Stimulated activated CD4-positive, alpha-beta T cell treated with anti-CD3 and anti-CD28 coated beads, TNF-alpha, amount 100 ng/mL, for 4 hours (primary cell): ENCODE data around the gene CASZ1.

Source experiments
- DNase-seq, 3 experiments: peaks; one replicate each; pipeline ENCODE4 v3.0.0-alpha.2; 2020; ENCODE audit warnings: low read depth in 3 of 3

Gene CASZ1, protein sequence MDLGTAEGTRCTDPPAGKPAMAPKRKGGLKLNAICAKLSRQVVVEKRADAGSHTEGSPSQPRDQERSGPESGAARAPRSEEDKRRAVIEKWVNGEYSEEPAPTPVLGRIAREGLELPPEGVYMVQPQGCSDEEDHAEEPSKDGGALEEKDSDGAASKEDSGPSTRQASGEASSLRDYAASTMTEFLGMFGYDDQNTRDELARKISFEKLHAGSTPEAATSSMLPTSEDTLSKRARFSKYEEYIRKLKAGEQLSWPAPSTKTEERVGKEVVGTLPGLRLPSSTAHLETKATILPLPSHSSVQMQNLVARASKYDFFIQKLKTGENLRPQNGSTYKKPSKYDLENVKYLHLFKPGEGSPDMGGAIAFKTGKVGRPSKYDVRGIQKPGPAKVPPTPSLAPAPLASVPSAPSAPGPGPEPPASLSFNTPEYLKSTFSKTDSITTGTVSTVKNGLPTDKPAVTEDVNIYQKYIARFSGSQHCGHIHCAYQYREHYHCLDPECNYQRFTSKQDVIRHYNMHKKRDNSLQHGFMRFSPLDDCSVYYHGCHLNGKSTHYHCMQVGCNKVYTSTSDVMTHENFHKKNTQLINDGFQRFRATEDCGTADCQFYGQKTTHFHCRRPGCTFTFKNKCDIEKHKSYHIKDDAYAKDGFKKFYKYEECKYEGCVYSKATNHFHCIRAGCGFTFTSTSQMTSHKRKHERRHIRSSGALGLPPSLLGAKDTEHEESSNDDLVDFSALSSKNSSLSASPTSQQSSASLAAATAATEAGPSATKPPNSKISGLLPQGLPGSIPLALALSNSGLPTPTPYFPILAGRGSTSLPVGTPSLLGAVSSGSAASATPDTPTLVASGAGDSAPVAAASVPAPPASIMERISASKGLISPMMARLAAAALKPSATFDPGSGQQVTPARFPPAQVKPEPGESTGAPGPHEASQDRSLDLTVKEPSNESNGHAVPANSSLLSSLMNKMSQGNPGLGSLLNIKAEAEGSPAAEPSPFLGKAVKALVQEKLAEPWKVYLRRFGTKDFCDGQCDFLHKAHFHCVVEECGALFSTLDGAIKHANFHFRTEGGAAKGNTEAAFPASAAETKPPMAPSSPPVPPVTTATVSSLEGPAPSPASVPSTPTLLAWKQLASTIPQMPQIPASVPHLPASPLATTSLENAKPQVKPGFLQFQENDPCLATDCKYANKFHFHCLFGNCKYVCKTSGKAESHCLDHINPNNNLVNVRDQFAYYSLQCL (N-terminal part only)

DNA sequence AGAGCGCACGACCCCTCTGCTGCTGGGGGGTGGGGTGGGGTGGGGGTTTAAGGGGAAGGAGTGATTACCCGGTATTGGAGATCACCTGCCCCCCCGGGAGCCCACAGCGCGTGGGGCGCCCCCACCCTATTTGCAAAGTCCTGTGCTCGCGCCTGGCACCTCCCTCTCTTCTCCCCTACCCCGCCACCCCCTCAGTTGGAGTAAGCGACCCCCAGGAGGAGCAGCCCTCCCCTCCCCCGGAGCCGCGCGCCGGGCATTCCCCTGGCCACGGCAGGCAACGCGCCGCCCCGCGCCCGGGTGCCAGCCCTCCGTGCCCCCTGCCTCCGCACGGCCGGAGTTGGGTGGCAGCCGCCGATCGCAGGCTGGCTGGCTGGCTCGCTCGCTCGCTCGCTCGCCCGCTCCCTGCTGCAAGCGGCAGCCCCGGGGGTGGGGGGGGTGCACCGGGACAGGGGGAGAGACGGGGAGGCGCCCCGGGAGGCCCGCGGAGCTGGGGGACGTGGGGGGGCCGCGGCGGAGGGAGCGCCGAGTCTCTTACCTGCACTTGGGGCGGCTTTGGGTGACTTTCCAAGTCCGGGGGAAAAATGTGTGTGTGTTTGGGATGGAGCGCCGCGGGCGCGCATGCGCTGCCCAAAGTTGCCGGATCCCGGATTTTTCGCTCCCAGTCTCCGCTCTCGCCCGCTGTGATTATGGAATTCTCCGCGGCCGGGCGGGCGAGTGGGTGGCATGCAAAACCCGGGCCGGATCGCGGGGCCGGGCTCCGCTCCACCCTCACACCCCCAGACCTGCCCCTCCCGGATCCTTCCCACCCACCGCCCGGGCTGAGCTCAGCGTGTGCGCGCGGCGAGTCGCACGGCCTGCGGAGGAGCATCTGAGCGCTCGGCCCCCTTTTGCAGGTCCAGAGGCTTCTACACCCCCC, at the start of gene CASZ1:
Gene CASZ1, minus strand, starts transcription at position 618 of the 916 bp plus-strand sequence. CDS start 102,757 bp downstream, outside the sequence.
- no peak for DNase-seq

DNA sequence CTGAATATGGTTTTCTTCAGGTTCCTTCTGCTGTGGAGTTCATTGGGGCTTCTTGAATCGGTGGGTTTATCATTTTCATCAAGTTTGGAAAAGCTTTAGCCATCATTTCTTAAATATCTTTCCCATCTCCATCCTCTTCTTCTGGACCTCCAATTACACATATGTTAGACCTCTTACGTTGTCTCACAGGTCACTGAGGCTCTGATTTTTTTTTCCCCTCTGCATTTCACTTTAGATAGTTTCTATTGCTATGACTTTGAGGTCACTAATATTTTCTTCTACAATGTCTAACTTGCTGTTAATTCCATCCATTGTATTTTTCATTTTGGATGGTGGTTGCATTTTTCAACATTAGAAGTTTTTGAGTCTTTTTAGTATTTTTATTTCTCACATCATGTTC, 47.3 kb upstream of the CASZ1 start:
- DNase-seq = no peak

DNA sequence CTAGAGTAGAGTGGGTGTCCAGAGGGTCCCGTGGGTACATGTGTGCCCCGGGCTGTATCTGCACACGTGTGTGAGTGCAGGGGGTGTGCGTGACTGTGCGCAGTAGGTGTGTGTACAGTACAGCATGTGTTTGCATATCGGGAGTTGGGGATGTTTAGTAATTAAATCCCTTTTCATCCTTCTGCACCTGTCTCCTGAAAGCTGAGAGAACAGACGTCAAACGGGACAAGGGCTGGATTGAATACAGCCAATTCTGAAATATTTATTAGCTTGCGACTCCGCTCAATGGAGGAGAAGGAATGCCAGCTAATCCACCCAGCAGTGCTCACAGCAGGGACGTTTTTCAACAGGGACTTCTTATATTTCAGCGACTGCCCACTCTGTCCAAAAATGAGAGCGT, 44.7 kb upstream of the CASZ1 start:
- no peak for DNase-seq

DNA sequence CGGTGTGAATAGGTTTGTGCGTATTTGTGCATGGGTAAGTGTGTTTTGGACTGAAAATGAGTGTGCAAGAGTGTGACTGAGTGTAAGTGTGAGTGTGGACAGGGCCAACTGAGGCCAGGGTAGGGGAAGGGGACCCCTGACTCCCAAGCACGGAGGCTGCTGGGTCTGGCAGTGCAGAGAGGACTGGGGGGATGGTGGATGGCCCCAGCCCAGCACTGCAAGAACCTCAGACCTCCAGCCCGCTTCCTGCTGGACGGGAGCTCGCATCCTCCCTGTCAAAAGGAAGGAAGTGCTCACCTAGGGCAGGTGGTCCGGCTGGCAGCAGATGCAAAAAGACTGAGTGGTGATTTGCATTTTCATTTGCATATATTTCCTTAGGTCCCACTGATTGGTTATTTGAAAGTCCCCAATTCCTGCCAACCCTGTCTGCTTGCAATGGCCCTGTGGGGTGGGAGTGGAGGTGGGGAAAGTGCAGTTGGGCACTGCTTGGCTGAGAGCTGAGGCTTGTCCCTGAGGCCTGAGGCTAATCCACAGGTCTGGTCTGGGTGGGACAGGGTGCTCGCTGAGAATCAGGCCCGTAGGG, 42.8 kb upstream of the CASZ1 start:
- no peak for DNase-seq

DNA sequence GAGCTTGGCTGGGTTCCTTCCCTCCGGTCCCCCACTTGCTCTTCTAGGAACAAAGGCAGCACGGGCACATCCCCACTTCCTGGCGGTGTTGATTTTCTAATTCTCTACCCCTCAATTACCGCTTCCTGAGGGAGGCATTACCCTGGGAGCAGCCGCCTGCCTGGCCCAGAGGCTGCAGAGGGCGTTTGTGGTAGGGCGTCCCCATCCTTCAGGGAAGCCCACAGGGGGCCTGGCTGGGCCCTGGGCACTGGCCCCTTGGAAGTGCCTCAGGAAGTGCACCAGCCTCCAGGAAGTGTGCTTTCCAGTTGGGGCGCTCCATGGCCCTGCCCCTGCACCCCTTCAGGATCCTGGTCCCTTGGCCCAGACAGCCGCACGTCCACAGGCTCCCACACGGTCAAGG, 42.1 kb upstream of the CASZ1 start:
- no peak for DNase-seq

DNA sequence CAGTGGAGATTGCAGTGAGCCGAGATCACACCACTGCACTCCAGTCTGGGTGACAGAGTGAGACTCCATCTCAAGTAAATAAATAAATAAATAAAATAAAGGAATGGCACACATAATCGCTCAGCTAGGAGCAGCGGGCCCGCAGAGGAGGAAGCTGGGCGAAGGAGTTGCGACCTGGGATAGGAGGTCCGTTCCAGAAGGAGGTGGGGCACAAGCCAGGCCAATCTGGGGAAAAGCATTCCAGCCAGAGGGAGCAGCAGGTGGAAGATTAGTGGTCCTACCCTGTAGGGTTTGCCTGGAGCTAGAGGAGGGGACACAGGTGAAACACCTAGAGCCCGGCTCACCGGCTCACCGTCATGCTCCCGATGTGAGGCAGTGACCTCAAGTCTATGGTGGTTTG, 40.3 kb upstream of the CASZ1 start:
- no peak for DNase-seq

DNA sequence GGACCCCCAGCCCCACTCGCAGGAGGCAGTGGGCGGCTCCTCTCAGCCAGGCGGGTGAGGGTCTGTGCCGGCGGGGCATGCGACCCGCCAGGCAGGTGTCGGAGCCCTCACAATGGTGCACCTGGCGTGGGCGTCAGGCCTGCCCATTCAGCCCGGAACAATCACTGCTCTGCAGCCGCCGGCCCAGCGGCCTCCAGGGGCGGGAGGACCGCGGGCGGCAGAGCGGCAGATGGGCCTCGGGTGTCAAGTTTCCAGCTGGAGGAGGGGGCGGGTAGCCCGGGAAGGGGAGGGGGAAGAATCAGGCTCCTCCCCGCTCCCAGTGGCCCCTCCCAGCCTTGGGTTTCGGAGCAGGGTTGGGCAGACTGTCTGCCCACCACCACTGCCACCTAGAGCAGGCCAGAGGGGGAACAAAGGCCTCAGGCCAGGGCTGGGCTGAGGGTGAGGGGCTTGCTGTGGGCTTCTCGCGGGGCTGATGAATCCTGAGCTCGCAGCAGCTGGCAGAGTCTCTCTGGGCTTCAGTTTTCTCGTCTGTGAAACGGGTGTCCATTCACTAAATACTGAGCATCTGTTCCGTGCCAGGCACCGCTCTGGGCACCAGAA, 39.5 kb upstream of the CASZ1 start:
- no peak for DNase-seq

DNA sequence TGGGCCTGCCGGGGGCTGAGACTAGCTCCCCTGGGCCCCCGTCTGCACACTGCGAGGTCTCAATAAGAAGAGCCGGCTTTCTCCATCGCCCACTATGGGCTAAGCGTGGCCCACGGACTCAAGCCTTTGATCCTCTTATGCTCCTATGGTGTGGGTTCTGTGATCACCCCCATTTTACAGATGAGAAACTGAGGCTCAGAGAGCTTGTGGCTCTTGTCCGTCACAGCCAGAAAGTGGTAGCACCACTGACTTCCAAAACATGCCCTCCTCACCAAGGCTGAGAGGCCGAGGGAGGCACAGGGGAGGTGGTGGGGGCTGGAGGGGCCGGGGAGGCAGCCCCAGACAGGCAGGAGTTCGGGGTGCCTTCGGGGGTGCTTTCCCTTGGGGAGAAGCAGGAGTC, 39.0 kb upstream of the CASZ1 start:
- DNase-seq = no peak

DNA sequence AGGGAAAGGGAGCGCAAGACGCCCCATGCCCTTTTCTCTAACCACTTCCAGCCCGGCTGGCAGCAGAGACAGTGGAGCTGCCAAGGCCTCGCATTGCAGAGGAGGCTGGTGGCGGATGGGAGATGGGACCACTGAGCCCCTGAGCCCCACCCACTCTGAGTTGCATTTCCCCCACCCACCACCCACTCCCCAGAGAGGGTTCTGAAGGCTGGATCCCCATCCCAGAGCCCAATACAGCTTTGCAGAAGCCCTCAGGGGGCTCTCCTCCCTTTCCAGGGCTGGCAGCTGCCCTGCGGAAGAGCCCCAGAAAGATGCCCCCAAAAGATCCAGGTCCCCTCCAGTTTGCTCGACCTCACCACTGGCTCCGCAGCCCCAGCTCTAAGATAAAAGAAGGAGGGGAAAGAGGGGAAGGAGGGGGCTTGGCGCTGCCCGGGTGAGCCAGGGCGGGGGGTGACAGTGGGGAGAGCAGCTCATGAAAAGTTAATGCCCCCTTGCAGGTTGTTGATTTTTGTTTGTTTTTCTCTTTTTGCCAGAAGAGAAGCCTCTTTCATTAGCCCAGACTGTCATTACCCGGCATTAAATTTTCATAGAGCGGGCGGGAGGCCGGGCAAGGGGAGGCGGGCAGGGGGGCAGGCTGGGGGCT, 38.4 kb upstream of the CASZ1 start:
- no peak for DNase-seq

DNA sequence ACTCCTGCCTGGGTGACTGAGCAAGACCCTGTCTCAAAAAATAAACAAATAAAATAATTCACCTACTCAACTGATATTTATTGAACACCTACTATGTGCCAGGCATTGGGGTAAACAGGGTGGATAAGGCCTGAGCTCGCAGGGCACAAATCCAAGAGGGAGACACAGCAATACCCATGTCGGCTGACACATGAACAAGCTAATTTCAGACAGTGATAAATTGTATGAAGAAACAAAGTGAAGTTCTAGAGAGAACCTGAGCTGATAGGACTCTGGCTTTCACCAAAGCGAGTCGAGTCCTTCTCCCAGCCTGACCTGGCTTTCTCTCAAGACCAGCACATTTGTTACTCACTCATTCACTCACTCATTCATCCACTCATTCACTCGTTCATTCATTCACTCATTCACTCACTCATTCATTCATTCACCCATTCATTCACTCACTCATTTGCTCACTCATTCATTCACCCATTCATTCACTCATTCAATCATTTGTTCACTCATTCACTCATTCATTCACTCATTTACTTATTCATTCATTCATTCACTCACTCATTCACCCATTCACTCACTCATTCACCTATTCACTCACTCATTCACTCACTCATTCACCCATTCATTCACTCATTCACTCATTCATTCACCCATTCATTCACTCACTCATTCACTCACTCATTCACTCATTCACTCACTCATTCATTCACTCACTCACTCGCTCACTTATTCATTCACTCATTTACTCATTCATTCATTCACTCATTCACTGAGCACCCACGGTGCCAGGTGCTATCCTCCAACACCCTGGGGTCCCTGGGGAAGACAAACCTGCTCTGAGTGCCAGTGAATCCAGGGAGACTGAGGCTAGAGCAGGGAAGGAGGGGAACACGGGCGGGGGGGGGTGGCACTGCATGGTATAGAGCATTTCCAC, 37.4 kb upstream of the CASZ1 start:
- no peak for DNase-seq

DNA sequence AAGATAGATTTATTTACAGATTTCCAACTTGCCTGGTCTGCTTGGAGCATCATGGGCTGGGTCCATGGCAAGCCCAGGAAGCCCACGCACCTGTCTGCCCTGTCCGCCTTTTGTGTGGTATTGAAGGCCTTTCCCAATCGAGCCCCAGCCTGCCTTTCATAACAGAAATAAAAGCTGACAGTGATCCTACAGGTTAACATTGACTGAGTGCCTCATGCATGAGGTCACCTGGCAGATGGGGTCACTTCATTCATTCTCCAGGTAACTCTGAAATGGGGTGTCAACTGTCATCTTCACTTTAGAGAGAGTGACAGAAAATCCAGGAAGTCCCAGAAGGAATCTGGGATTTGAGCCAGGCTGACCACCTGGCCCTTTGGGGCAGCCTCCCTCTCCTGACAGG, 36.3 kb upstream of the CASZ1 start:
- DNase-seq = no peak

DNA sequence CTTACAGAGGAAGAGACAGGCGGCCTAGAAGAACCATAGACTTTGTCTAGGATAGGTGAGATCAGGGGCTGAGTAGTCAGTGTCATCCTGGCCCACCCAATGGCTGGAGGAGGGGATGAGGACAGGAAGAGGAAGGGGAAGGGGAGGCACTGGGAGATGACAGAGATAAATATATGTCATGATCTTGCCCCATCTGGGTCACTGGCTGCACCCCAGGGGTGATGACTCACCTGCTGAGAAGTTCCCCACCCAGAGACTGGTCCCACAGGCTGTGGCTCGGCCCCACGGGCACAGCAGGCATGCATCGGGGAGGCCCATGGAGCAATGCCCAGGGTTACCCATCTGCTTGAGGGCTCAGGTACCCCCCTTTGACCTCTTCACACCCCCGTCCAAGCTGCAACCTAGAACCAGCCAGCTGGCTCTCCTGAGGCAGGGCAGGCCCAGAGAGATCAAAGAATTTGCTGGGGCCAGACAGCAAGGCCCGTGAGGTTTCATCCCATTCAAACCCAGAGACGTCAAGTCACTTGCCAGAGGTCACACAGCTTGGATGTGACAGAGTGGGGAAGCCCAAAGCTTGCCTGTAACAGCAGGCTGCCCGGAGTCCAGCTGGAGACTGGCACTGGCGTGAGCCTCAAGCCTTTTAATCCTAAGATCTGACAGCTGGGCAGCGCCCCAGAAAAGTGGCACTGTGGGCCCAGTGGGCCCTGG, 34.7 kb upstream of the CASZ1 start:
- DNase-seq = no peak

DNA sequence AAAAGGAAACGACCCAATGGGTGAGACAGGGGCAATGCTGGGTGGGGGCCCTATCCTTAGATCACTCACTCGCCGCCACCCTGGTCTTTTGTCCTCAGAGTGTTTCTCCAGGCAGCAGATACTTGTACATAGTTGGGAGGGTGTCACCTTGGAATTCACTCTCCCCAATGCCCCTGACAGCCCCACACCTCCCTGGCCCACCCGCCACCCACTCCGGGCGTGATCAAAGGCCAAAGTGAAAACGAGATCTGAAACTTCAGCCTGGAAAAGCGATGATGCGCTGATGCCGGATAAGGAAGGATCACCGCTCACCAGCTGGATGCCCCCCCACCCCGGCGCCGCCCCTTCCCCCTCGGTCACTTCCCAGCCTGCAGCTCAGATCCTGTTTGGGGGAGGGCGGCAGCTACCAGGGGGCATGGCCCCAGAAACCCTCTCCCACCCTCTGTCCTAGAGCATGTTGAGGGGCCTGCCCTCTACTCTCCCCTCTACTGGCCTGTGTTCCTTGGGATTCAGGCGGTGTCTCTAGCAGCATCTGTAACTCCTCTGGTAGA, 33.6 kb upstream of the CASZ1 start:
- DNase-seq = no peak

DNA sequence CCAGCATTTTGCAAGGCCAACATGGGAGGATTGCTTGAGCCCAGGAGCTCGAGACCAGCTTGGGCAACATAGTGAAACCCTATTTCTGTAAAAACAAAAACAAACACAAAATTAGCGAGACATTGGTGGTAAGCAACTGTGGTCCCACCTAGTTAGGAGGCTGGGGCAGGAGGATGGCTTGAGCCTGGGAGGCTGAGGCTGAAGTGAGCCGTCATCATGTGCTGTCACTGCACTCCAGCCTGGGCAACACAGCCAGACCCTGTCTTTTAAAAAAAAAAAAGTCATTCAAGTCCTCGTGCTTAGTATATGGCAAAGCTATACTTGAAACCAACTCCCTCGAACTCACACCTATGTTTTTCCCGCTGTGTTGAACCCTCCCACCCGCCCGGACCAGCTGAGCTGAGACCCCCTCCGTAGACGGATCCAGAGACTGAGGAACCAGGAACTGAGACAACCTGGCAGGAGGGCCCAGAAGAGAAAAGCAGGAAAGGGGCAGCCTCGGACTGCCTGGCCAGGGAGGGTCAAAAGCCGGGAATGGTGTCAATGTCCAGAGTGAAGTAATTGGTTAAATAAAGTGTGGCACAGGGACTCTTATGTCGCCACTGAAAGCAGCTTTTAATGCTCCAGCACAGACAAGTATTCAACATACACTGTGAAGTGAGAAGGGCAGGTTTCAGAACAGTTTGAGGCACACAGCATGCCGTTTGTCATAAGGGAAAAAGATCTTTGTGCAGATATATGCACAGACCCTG, 32.8 kb upstream of the CASZ1 start:
- DNase-seq = no peak

DNA sequence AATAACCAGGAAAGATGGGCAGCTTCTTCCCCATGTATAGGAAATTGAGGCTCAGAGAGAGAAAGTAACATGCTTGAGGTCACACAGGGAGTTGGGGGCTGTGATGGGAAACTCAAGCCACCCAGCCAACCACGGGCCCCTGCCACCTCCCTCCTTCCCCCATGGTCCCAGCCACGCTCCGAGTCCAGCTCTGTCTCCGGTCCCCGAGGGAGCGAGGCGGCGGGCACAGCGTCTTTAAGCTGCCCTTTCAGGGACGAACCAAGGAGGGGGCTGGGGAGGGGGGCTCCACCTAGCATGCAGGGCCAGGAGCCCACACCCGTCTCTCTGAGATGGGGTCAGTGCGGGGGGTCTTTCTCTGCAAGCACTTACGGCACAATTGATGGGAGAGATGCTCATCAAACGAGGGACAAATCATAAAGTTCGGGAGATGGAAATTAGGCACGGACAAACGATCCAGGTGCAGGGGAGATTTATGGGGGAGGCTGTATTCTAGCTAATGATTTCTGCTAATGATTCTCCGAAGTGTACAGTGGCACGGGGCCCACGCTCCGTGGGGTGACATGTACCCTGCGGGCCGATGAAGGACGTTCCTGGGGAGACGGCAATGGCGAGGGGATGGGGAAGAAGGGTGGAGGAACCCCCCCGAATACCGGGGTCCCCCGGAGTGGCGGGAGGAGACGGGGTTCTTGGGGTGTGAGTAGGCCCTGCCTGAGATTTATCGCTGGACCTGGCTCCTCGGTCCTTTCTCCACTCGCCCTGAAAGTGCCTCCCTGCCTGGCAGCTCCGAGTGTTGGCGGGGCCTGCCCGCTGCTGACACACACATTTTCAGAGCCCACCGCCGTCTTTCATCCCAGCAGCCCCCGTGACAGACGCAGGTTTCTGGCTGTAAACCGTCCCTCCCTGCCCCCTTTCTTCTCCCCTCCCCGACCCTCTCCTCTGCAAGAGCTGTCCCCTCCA, 31.2 kb upstream of the CASZ1 start:
- DNase-seq = no peak

DNA sequence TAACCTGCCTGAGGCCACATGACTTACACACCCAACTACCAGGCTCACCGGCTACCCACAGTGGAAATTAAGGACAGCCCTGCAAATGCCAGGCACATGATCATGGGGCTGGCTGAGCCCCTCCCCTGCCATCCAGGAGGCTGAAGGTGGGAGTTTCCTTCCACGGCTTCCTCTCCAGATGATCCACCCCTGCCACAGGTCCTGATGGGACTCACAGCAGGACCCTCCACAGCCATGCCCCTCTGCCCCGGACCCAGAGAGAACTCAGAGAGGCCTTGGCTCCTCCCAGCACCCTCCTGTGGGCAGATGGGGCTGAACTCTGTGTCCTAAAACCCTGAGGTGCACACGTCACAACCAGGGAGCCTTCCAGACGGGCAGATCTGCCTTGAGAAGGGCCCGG, 29.1 kb upstream of the CASZ1 start:
- DNase-seq = no peak
